Putamen (tissue), 1 donor: ENCODE data around the gene VEGFA.
"Not testable (repeated sequence)": the region's sequence is repeated elsewhere in the genome, so short reads cannot be mapped to it uniquely, and the experiment has no call there.

Experiments used
- DNase-seq: peaks from one replicate; pipeline ENCODE4 v3.0.0-alpha.2; 2016; ENCODE audit warnings: low spot score

The VEGFA gene

GRCh38 chr6:43803783-43804549 lies 34.0 kb downstream of the VEGFA start:
- no peak for DNase-seq

- no peak for DNase-seq
These were observed 34.7 kb downstream of the VEGFA start for GRCh38 chr6:43804550-43805223.

- no peak for DNase-seq
These were observed 35.7 kb downstream of the VEGFA start for GRCh38 chr6:43805699-43806042.

- no peak for DNase-seq
These were observed 36.2 kb downstream of the VEGFA start for GRCh38 chr6:43806043-43806757.

GRCh38 chr6:43806758-43807227 lies 36.8 kb downstream of the VEGFA start:
- no peak for DNase-seq

- DNase-seq, result no peak
These were observed 37.4 kb downstream of the VEGFA start for GRCh38 chr6:43807228-43808061.

GRCh38 chr6:43808412-43808811 lies 38.4 kb downstream of the VEGFA start:
- no peak for DNase-seq

GRCh38 chr6:43809417-43810305 lies 39.6 kb downstream of the VEGFA start:
- DNase-seq, result no peak

- DNase-seq, result no peak
These were observed 41.1 kb downstream of the VEGFA start for GRCh38 chr6:43810965-43811732.

- DNase-seq, result no peak
These were observed 41.7 kb downstream of the VEGFA start for GRCh38 chr6:43811733-43812099.

GRCh38 chr6:43812850-43813578 lies 43.0 kb downstream of the VEGFA start:
- no peak for DNase-seq

GRCh38 chr6:43814111-43814510 lies 44.1 kb downstream of the VEGFA start:
- no peak for DNase-seq

GRCh38 chr6:43814865-43815264 lies 44.9 kb downstream of the VEGFA start:
- no peak for DNase-seq

GRCh38 chr6:43817192-43817591 lies 47.2 kb downstream of the VEGFA start:
- no peak for DNase-seq

- not testable (repeated sequence) for DNase-seq
These were observed 49.0 kb downstream of the VEGFA start for GRCh38 chr6:43818973-43819372.

GRCh38 chr6:43819958-43820357 lies 49.9 kb downstream of the VEGFA start:
- DNase-seq, result no peak

GRCh38 chr6:43820486-43820885 lies 50.5 kb downstream of the VEGFA start:
- no peak for DNase-seq

- no peak for DNase-seq
These were observed 51.3 kb downstream of the VEGFA start for GRCh38 chr6:43821101-43821886.

GRCh38 chr6:43823390-43823789 lies 53.4 kb downstream of the VEGFA start:
- no peak for DNase-seq
